Smooth muscle cell (in vitro differentiated cells): ENCODE results near the gene CRACR2A. TPM values are rescaled to one million over a fixed set of nuclear protein-coding genes. Genes with fewer than 3 reads are reported as not detected.

Experiments
- DNase-seq: peaks from one replicate; lab custom pipeline; 2025; ENCODE audit not compliant: unreplicated experiment; lab: John Stamatoyannopoulos, UW
- H2AFZ ChIP-seq: fragments of 200-600 bp; sonication (generic); 2 replicates; pipeline ENCODE4 v1.6.0; 2016; ENCODE audit warnings: antibody characterized with exemption, low read depth, mild to moderate bottlenecking
- H3F3A ChIP-seq: fragments of 200-600 bp; sonication (generic); 2 replicates; pipeline ENCODE4 v1.6.0; 2017; ENCODE audit warnings: antibody characterized with exemption, low read depth
- H3K27ac ChIP-seq: fragments of 200-600 bp; sonication (generic); 2 replicates; pipeline ENCODE4 v1.5.1; 2016; ENCODE audit warnings: low read depth, mild to moderate bottlenecking
- H3K27me3 ChIP-seq: fragments of 200-600 bp; sonication (generic); 2 replicates; pipeline ENCODE4 v1.6.1; 2016; ENCODE audit warnings: low read depth, mild to moderate bottlenecking
- H3K36me3 ChIP-seq: fragments of 200-600 bp; sonication (generic); 2 replicates; pipeline ENCODE4 v1.5.1; 2016; ENCODE audit warnings: low read depth
- H3K4me1 ChIP-seq: fragments of 200-600 bp; sonication (generic); 2 replicates; pipeline ENCODE4 v1.5.1; 2016; ENCODE audit warnings: low read depth
- H3K4me2 ChIP-seq: fragments of 200-600 bp; sonication (generic); 2 replicates; pipeline ENCODE4 v1.6.0; 2016; ENCODE audit warnings: mild to moderate bottlenecking
- H3K4me3 ChIP-seq: fragments of 200-600 bp; sonication (generic); 2 replicates; pipeline ENCODE4 v1.5.1; 2016; ENCODE audit warnings: mild to moderate bottlenecking
- H3K79me2 ChIP-seq: fragments of 200-600 bp; sonication (generic); 2 replicates; pipeline ENCODE4 v1.6.0; 2016; ENCODE audit warnings: low read depth, mild to moderate bottlenecking
- H3K9ac ChIP-seq: fragments of 200-600 bp; sonication (generic); 2 replicates; pipeline ENCODE4 v1.6.0; 2016; ENCODE audit warnings: low read depth
- H3K9me3 ChIP-seq: fragments of 200-600 bp; sonication (generic); replicated peaks from 2 replicates; pipeline ENCODE4 v1.5.1; 2016; ENCODE audit warnings: low read depth
- H4K20me1 ChIP-seq: fragments of 200-600 bp; sonication (generic); 2 replicates; pipeline ENCODE4 v1.6.0; 2016; ENCODE audit warnings: low read depth
- CTCF ChIP-seq: fragments of 200-600 bp; sonication (generic); IDR thresholded peaks from 2 replicates; pipeline ENCODE4 v1.5.1; 2017; ENCODE audit warnings: borderline replicate concordance, mild to moderate bottlenecking, antibody characterized with exemption; ENCODE audit not compliant: insufficient read depth, poor library complexity, severe bottlenecking
- WGBS: methylation state at CpG from one replicate; pipeline ENCODE4 v1.1.7; 2016; ENCODE audit warnings: low lambda C conversion rate; 5-methylcytosine and 5-hydroxymethylcytosine counted together
- polyA plus RNA-seq: library from polyadenylated mRNA; unstranded; fragments of >200 nt; fragmentation: Nextera tagmentation; extraction: Ambion mirVana; gene quantifications from 2 replicates; pipeline ENCODE4 v1.2.1, GENCODE V29; 2016
- total RNA-seq: library from RNA; depleted of rRNA; stranded (reverse); fragments of >200 nt; gene quantifications from 2 replicates; pipeline ENCODE4 v1.2.3, GENCODE V29; 2014

The CRACR2A gene
- total and polyA plus RNA-seq, 2 experiments from 2014 or later: 0.99 to 1.3 TPM

GRCh38 chr12:3759878-3760277, 7.0 kb upstream of the CRACR2A start:
- Histone ChIP-seq H3K9ac (no peak overlapping the region), H3K4me2 (no peak overlapping the region), H3K79me2 (no peaks in the 10 kb centered on the region), H2AFZ (no peak overlapping the region), H3K4me1 (no peaks in the 10 kb centered on the region), H4K20me1 (no peaks in the 10 kb centered on the region), H3K4me3 (no peak overlapping the region), H3F3A (no peaks in the 10 kb centered on the region), H3K36me3 (no peaks in the 10 kb centered on the region), H3K9me3 (no peaks in the 10 kb centered on the region), H3K27ac (no peak overlapping the region), H3K27me3 (no peaks in the 10 kb centered on the region)
- WGBS: 67% methylated on average over 2 of the region's 2 CpGs
- DNase-seq: no peak
- no peak for TF ChIP-seq CTCF

GRCh38 chr12:3757261-3757660, 4.4 kb upstream of the CRACR2A start:
- Histone ChIP-seq H3F3A (no peaks in the 10 kb centered on the region), H3K4me1 (no peaks in the 10 kb centered on the region), H2AFZ (no peak overlapping the region), H3K27me3 (no peaks in the 10 kb centered on the region), H3K9ac (no peak overlapping the region), H3K4me3 (no peak overlapping the region), H4K20me1 (no peaks in the 10 kb centered on the region), H3K27ac (no peak overlapping the region), H3K36me3 (no peaks in the 10 kb centered on the region), H3K9me3 (no peaks in the 10 kb centered on the region), H3K4me2 (no peak overlapping the region), H3K79me2 (no peaks in the 10 kb centered on the region)
- 93% methylated on average over 2 of the region's 2 CpGs for WGBS
- no peak for DNase-seq
- no peak for TF ChIP-seq CTCF

GRCh38 chr12:3755898-3756297, 3.0 kb upstream of the CRACR2A start:
- Histone ChIP-seq H3K4me3 (no peak overlapping the region), H3K9me3 (no peaks in the 10 kb centered on the region), H3K79me2 (no peaks in the 10 kb centered on the region), H3K36me3 (no peaks in the 10 kb centered on the region), H3K4me1 (no peaks in the 10 kb centered on the region), H3K4me2 (no peak overlapping the region), H3K9ac (no peak overlapping the region), H3K27me3 (no peaks in the 10 kb centered on the region), H3F3A (no peaks in the 10 kb centered on the region), H4K20me1 (no peaks in the 10 kb centered on the region), H3K27ac (no peak overlapping the region), H2AFZ (no peak overlapping the region)
- no peak for TF ChIP-seq CTCF
- WGBS: 96% methylated on average over 3 of the region's 3 CpGs
- DNase-seq: no peak

- TF ChIP-seq CTCF: no peak
- Histone ChIP-seq H3K79me2 (no peaks in the 10 kb centered on the region), H3K4me1 (no peaks in the 10 kb centered on the region), H2AFZ (peak overlapping the region; percentile 80), H3K9me3 (no peaks in the 10 kb centered on the region), H3K36me3 (no peaks in the 10 kb centered on the region), H3K4me2 (peak overlapping the region; percentile 78), H3K4me3 (peak overlapping the region; percentile 45), H3K27me3 (no peaks in the 10 kb centered on the region), H3K9ac (no peak overlapping the region), H4K20me1 (no peaks in the 10 kb centered on the region), H3K27ac (no peak overlapping the region), H3F3A (no peaks in the 10 kb centered on the region)
- 88% methylated on average over 9 of the region's 9 CpGs for WGBS
- DNase-seq: no peak
Measured at GRCh38 chr12:3753544-3754284, 805 bp upstream of the CRACR2A start.
